K562 (cell line): ENCODE data around the gene HIPK2. TPM values are rescaled to one million over a fixed set of nuclear protein-coding genes. Genes with fewer than 3 reads are reported as not detected.

Experiments used
- FOSL1 ChIP-seq: fragments of 200-800 bp; sonication (Bioruptor generic); conservative IDR thresholded peaks from 2 replicates; pipeline ENCODE4 v1.6.1; 2016; ENCODE audit warnings: missing genetic modification characterization, missing compliant biosample characterization
- GTF2E2 ChIP-seq: fragments of 200-800 bp; sonication (Bioruptor generic); IDR thresholded peaks from 2 replicates; pipeline ENCODE4 v1.6.1; 2016; ENCODE audit warnings: missing genetic modification characterization, missing compliant biosample characterization
- HSF4 ChIP-seq: fragments of 250-450 bp; sonication (Bioruptor Pico); IDR thresholded peaks from 2 replicates; pipeline ENCODE4 v2.1.2; 2022; ENCODE audit warnings: mild to moderate bottlenecking, moderate library complexity, borderline replicate concordance
- ZC3H11A ChIP-seq: IDR thresholded peaks from 2 replicates; pipeline ENCODE4 v1.6.1; 2012; ENCODE audit warnings: low read depth, low read length, improper control_type of control experiment
- ZFX ChIP-seq: sonication (generic); formaldehyde crosslinking; IDR thresholded peaks from 2 replicates; pipeline ENCODE4 v1.8.0; 2022; ENCODE audit warnings: mild to moderate bottlenecking, missing genetic modification reagents, moderate library complexity
- ZNF224 ChIP-seq: sonication (generic); formaldehyde crosslinking; IDR thresholded peaks from 2 replicates; pipeline ENCODE4 v1.8.0; 2022; ENCODE audit warnings: mild to moderate bottlenecking, missing genetic modification reagents
- ZNF232 ChIP-seq: sonication (generic); formaldehyde crosslinking; IDR thresholded peaks from 2 replicates; pipeline ENCODE4 v1.8.0; 2022; ENCODE audit warnings: mild to moderate bottlenecking, missing genetic modification reagents
- polyA plus RNA-seq, 8 experiments: library from polyadenylated mRNA; depleted of rRNA in 4 of 8; stranded (reverse) in 5 of 8; unstranded in 3 of 8; fragments of >200 nt; fragmentation: Nextera tagmentation in 2 of 8; fragmentation: Illumina TruSeq in 1 of 8; extraction: Ambion mirVana in 2 of 8; extraction: Trizol in 1 of 8; gene quantifications; 2 replicates each; pipeline versions ENCODE4 v1.2.1 to v1.2.3, GENCODE V29; 2011 to 2014; ENCODE audit warnings: inconsistent platforms in 1 of 8, missing spikeins in 1 of 8
- total RNA-seq, 7 experiments: library from RNA; depleted of rRNA in 6 of 7; stranded (reverse); fragments of >200 nt in 6 of 7; fragmentation: Illumina TruSeq in 2 of 7; extraction: Trizol in 2 of 7; gene quantifications; 2 replicates each; pipeline versions ENCODE4 v1.2.1 to v1.2.3, GENCODE V29; 2011 to 2021; ENCODE audit warnings: low replicate concordance in 1 of 7
- TF ChIP-seq, protein P1 (sequence below), 3 experiments: fragments of 200-800 bp in 1 of 3; fragments of 250-450 bp in 1 of 3; fragments of 450-650 bp in 1 of 3; sonication (Bioruptor Pico) in 1 of 3; sonication (Bioruptor generic) in 1 of 3; formaldehyde crosslinking in 1 of 3; IDR thresholded peaks; 2 replicates each; pipeline versions ENCODE4 v1.6.1 to v1.8.0; 2016 to 2022; ENCODE audit warnings: mild to moderate bottlenecking in 2 of 3, missing genetic modification characterization in 2 of 3, missing compliant biosample characterization in 1 of 3, moderate library complexity in 1 of 3
- TF ChIP-seq, protein P2 (sequence below), 2 experiments: fragments of 450-650 bp; conservative IDR thresholded peaks; 2 replicates each; pipeline ENCODE4 v1.6.1; 2017; ENCODE audit warnings: mild to moderate bottlenecking in 2 of 2, moderate library complexity in 2 of 2
- TF ChIP-seq, protein P3 (sequence below): conservative IDR thresholded peaks from 2 replicates; pipeline ENCODE4 v1.6.1; 2011; ENCODE audit warnings: low read depth, mild to moderate bottlenecking, low read length; ENCODE audit not compliant: control insufficient read depth
- TF ChIP-seq, protein P4 (sequence below), 2 experiments: fragments of 450-650 bp; formaldehyde crosslinking in 1 of 2; IDR thresholded peaks; 2 replicates each; pipeline versions ENCODE4 v1.4.0 to v1.6.1; 2014 to 2020; ENCODE audit warnings: mild to moderate bottlenecking in 2 of 2, borderline replicate concordance in 1 of 2, low read depth in 1 of 2

HIPK2 gene
- total and polyA plus RNA-seq, 9 of the 15 experiments (the other 6 are each of a cell fraction or from before 2014, with no cell fraction given): 0.69 to 19.8 (median 5.1) TPM

DNA sequence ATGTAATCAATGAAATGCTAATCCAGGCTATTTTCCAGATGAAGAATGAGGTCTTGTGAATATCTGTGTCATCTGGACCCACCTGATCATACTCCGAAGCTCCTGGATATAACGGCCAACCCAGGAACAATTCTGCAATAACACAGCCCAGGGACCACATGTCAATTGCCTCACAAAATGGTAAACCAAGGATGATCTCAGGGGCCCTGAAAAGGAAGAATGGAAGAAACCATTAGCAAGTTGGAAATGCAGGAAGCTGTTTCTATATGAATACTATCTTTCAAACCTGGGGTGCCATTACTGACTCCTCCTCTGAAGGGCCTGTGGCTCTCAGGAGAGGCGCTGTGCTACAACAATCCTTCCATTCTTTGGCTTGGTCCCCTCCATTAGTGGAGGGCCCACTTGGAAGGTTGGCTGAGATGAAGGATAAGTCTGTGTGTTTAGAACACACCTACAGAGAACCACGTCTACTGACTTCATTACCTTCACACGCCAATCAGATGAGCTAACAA, 146.2 kb downstream of the HIPK2 start (continued):
- TF ChIP-seq, protein P1, sequence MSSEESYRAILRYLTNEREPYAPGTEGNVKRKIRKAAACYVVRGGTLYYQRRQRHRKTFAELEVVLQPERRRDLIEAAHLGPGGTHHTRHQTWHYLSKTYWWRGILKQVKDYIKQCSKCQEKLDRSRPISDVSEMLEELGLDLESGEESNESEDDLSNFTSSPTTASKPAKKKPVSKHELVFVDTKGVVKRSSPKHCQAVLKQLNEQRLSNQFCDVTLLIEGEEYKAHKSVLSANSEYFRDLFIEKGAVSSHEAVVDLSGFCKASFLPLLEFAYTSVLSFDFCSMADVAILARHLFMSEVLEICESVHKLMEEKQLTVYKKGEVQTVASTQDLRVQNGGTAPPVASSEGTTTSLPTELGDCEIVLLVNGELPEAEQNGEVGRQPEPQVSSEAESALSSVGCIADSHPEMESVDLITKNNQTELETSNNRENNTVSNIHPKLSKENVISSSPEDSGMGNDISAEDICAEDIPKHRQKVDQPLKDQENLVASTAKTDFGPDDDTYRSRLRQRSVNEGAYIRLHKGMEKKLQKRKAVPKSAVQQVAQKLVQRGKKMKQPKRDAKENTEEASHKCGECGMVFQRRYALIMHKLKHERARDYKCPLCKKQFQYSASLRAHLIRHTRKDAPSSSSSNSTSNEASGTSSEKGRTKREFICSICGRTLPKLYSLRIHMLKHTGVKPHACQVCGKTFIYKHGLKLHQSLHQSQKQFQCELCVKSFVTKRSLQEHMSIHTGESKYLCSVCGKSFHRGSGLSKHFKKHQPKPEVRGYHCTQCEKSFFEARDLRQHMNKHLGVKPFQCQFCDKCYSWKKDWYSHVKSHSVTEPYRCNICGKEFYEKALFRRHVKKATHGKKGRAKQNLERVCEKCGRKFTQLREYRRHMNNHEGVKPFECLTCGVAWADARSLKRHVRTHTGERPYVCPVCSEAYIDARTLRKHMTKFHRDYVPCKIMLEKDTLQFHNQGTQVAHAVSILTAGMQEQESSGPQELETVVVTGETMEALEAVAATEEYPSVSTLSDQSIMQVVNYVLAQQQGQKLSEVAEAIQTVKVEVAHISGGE (CRISPR knock-in tag; IDR thresholded peaks at IDR 0.05): 0 out of 6 replicates have a peak, but pooled peaks of 1 of the 3 experiments have one; percentile 5
- TF ChIP-seq, protein P2, sequence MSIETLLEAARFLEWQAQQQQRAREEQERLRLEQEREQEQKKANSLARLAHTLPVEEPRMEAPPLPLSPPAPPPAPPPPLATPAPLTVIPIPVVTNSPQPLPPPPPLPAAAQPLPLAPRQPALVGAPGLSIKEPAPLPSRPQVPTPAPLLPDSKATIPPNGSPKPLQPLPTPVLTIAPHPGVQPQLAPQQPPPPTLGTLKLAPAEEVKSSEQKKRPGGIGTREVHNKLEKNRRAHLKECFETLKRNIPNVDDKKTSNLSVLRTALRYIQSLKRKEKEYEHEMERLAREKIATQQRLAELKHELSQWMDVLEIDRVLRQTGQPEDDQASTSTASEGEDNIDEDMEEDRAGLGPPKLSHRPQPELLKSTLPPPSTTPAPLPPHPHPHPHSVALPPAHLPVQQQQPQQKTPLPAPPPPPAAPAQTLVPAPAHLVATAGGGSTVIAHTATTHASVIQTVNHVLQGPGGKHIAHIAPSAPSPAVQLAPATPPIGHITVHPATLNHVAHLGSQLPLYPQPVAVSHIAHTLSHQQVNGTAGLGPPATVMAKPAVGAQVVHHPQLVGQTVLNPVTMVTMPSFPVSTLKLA (conservative IDR thresholded peaks at IDR 0.05): 0 out of 4 replicates have a peak, but pooled peaks of 1 of the 2 experiments have one; percentile 16
- TF ChIP-seq ZFX (CRISPR knock-in tag) (peak; percentile 24; the same call in 1 of the 2 replicates), FOSL1 (tag) (0 out of 2 replicates have a peak, but pooled peaks have one; percentile 8), ZNF232 (CRISPR knock-in tag) (no peak), ZC3H11A (no peak), HSF4 (no peak), GTF2E2 (tag) (no peak), ZNF224 (CRISPR knock-in tag) (no peak)
- TF ChIP-seq, protein P3, sequence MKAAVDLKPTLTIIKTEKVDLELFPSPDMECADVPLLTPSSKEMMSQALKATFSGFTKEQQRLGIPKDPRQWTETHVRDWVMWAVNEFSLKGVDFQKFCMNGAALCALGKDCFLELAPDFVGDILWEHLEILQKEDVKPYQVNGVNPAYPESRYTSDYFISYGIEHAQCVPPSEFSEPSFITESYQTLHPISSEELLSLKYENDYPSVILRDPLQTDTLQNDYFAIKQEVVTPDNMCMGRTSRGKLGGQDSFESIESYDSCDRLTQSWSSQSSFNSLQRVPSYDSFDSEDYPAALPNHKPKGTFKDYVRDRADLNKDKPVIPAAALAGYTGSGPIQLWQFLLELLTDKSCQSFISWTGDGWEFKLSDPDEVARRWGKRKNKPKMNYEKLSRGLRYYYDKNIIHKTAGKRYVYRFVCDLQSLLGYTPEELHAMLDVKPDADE: no peak
- TF ChIP-seq, protein P4, sequence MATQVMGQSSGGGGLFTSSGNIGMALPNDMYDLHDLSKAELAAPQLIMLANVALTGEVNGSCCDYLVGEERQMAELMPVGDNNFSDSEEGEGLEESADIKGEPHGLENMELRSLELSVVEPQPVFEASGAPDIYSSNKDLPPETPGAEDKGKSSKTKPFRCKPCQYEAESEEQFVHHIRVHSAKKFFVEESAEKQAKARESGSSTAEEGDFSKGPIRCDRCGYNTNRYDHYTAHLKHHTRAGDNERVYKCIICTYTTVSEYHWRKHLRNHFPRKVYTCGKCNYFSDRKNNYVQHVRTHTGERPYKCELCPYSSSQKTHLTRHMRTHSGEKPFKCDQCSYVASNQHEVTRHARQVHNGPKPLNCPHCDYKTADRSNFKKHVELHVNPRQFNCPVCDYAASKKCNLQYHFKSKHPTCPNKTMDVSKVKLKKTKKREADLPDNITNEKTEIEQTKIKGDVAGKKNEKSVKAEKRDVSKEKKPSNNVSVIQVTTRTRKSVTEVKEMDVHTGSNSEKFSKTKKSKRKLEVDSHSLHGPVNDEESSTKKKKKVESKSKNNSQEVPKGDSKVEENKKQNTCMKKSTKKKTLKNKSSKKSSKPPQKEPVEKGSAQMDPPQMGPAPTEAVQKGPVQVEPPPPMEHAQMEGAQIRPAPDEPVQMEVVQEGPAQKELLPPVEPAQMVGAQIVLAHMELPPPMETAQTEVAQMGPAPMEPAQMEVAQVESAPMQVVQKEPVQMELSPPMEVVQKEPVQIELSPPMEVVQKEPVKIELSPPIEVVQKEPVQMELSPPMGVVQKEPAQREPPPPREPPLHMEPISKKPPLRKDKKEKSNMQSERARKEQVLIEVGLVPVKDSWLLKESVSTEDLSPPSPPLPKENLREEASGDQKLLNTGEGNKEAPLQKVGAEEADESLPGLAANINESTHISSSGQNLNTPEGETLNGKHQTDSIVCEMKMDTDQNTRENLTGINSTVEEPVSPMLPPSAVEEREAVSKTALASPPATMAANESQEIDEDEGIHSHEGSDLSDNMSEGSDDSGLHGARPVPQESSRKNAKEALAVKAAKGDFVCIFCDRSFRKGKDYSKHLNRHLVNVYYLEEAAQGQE (IDR thresholded peaks at IDR 0.05; ENCODE audit: borderline replicate concordance): no peak
- TF ChIP-seq, protein P4 (CRISPR knock-in tag; IDR thresholded peaks at IDR 0.05; ENCODE audit: low read depth): no peak
